COLO668 (cell line): ENCODE results near the gene MEOX1.

Source experiments
- DNase-seq: peaks from one replicate; lab custom pipeline; 2025; ENCODE audit not compliant: unreplicated experiment; lab: John Stamatoyannopoulos, UW

MEOX1 gene

DNA sequence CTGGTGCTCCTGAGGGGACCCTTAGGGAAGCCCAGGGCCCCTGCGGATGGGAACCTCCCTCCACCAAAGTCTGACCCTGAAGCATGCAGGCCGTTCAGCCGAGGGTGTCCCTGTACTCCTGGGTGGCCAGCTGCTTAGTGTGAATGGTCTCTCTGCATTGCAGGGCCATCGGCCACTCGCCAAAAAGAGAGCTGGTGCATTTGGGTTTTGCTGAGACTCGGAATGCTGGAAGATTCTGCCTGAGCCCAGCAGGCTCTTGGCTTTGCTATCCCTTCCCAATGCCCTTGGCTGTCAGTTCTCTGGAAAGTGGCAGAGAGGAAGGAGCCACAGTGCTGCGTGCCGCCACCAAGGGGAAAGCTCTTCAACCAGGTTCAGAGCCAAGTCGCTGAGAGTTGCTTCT, 2.8 kb downstream of the MEOX1 start:
- no peak for DNase-seq

- no peak for DNase-seq
Measured at GRCh38 chr17:43655693-43656255, 5.9 kb downstream of the MEOX1 start.

DNA sequence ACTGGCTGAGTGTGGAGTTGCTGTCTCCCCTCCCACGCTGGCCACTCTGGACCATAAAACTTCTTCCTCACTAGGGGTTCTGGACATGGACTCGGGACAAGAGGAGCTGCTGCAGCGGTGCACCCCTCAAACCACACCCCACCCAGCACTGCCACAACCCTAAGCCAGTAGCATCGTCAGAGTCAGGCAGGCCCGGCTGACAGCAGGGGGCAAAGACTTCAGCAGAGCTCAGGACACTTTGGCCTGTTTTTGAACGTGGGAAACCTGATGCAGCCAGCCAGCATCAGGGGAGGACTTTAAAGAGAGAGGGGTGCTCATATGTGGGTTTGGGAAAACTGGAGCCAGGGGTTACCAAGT, 9.6 kb downstream of the MEOX1 start:
- DNase-seq = no peak

DNA sequence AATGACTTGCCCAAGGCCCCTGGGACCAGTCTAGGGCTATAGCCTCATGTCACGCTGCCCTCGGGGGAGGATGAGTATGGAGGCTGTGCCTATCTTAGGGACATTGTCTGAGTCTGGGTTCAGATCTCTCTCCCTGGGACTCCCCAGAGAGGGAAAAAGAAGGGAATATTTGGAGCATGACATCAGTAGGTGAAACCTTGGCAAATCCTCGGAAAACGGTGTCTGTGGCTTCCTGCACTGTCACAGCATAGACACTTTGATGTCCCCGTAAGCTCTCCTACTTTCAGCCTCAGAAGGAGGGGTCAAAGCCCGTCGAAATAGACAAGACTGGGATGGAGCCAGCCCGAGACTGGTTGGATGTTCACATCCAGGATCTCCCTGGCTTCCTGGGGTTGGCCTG, 11.3 kb downstream of the MEOX1 start:
- no peak for DNase-seq

DNA sequence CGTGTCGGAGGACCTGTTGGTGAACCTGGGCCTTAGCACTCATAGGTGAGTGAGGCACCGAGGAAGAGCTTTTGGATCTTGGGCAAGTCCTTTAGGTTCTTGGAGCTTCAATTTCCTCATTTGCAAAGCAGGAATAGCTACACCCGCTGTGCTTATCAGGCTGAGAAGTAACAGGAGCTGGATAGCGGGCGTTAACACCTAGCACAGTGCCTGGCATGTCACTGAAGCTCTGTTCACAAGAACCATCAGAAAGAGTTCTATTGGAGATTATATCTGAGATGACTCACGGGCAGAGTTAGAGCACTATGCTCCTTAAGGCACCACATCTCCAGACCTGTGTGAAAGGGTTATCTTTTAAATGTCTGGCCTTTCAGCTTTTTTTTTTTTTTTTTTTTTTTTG, 12.8 kb downstream of the MEOX1 start:
- no peak for DNase-seq

- no peak for DNase-seq
Measured at GRCh38 chr17:43645765-43646481, 15.8 kb downstream of the MEOX1 start.

DNA sequence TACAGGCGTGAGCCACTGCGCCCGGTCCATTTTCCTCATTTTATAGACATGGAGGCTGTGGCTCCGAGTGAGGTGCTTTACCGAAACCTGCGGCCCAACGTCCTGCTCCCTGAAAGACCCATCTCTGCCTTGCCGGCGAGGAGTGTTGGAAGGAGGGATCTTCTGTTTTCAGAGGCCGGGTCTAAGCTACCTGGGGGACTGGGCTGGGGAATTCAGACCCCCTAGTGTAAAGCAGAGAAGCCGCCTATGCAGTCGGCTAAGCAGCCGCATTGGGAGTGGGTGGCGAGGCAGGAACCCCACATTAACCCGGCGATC, 16.3 kb downstream of the MEOX1 start:
- no peak for DNase-seq

- no peak for DNase-seq
Measured at GRCh38 chr17:43644081-43644480, 17.6 kb downstream of the MEOX1 start.

DNA sequence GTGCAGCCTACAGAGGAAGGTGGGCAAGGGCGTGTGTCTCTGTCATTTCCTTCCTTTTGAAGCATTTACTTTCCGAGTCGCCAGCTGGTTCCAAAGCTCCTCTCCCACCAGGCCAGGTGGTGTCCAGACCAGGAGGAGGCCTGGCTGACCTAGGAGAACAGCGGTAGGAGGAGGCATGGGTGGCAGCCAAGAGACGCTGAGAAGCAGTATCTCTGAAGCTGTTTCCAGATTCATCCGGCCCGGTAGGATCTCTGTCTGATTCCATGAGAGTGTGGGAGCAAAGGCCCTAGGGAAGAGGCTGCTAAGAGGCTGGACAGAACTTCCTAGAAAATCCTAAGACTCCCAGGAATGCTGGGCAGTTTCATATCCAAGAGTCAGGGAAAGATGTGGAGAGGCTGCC, 20.3 kb downstream of the MEOX1 start:
- DNase-seq = no peak

DNA sequence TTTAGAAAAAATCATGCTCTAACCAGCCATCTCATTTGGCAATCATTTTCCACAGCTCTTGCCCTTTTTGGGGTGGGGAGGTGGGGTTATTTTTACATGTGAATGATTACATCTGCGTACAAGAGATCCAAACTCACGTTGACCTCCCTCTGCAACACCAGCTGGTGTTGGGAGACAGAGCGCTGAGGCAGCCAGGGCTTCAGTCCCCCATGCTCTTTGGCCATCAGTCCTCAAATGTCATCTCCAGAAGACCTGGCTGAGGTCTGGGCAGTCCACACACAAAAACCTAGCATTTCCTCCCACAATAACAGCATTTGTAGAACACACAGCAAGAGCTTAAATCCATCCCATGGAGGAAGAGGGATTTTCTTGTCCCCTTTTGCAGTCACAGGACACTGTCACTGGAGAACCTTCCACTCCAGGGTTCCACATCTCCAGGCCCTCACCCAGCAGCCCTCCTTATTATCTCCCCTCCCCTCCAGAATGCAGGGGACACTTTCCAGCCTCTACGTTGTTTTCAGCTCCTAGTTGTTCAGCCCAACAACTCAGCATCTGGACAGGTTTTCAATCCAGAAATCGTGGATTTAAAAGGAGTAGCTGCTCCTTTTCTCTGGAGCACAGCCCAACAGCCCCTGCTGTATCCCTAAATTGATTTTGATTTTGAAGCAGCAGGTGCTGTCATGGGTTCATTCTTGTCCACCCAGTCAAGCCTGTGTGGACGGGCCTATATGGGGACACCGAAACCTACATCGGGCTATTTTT, 21.1 kb downstream of the MEOX1 start:
- no peak for DNase-seq

DNA sequence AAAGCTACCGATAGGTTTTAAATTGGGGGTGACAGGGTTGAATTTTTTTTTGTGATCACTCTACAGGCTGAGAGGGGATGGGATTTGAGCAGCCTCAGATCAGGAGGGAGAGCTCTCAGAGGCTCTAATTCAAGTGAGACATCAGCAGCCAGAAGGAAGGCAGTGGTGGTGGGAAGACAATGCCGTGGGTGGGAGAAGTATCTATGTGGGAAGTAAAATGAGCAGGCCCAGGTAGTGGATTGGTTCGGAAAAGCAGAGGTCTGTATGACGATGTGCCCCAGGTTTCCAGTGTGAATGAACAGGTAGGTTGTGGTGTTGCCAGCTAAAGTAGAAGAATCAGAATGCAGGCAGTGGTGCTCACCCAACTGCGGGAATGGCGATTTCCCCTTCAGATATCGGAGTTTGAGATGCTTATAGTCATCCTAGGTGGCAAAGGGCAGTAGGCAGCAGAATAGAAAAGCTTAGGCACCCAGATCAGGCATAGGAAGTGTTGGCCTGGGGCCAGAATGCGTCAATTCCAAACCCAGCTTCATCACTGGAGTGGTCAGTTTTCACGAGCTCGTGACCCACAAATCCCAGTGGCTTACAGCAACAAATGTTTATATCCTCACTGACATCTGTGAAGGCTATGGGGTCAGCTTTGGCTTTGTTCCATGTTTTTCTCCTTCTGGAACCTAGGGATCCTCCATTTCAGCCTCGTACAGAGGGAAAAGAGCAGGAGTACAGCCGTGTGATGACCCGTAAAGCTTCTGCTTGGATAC, 24.0 kb downstream of the MEOX1 start:
- DNase-seq = no peak

DNA sequence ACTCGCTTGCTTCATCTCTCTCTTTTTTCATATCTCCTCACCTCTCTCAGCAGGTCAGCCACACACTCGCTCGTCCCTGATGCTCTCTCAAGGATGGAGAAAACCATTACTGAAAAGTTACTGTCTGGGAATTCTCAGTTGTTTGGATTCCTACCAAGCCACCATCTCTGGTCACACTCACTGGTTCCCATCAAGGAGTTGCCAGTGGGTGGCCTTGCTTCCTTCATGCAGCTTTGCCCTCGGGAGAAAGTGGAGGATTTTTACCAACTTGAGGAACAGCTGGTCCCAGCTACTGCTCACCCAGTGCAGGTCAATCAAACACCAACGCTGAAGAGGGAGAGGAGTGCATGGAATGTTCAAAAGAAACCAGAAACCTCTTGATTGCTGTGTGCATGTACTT, 25.3 kb downstream of the MEOX1 start:
- no peak for DNase-seq

- DNase-seq = no peak
Measured at GRCh38 chr17:43634591-43635125, 27.1 kb downstream of the MEOX1 start.

DNA sequence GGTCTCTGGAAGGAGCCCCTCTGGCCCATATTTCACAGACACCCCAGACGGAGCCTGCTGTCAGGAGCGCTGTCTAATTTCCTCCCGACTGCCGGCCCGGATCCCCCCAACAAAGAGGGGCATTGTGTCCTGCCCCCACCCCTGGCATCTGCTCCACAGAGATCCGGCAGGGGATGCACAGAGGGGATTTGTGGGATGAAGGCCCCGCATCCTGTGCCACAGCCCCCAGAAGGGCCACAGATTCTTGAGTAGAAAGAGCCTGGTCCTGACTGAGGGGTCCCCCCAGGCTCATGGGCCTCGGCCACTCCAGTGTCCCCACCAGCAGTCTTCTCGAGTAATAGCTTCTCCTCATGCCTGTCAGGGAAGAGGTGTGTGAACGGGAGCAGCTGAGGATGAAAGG, 29.5 kb downstream of the MEOX1 start:
- no peak for DNase-seq

GRCh38 chr17:43631429-43631828, 30.3 kb downstream of the MEOX1 start:
- DNase-seq = no peak

GRCh38 chr17:43628089-43628650, 33.6 kb downstream of the MEOX1 start:
- DNase-seq = no peak

GRCh38 chr17:43627653-43628052, 34.1 kb downstream of the MEOX1 start:
- no peak for DNase-seq

- DNase-seq = no peak
Measured at GRCh38 chr17:43626023-43626422, 35.7 kb downstream of the MEOX1 start.

- no peak for DNase-seq
Measured at GRCh38 chr17:43625606-43626005, 36.1 kb downstream of the MEOX1 start.

DNA sequence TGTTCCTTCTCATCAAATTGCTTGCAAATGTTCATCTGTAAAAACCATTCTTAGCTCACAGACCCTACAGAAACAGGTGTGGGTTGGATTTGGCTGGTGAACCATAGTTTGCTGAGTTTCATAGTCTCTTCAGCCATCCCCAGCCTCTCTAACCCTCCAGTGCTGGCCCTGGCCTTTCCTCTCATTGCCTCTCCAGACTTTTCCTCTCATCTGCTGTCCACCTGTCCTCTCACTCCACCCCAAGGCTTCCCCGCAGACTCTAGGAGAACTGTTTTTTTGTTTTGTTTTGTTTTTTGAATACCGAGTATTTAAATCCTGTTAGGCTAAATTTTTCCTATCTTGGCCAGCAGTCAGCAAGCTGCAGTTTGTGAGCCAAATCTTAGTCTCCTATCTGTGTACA, 41.1 kb downstream of the MEOX1 start:
- no peak for DNase-seq

- no peak for DNase-seq
Measured at GRCh38 chr17:43620147-43620546, 41.6 kb downstream of the MEOX1 start.
